HG03342 (cell line): ENCODE data around the gene CISH.

Source experiments
- ATAC-seq: cut with Tn5 transposase; IDR thresholded peaks from one replicate; pipeline ENCODE4 v1.9.1; 2021; ENCODE audit warnings: mild to moderate bottlenecking, moderate library complexity; ENCODE audit not compliant: unreplicated experiment

Gene CISH

GRCh38 chr3:50615190-50615589 is 3.6 kb upstream of the CISH start:
- ATAC-seq: no peak

DNA sequence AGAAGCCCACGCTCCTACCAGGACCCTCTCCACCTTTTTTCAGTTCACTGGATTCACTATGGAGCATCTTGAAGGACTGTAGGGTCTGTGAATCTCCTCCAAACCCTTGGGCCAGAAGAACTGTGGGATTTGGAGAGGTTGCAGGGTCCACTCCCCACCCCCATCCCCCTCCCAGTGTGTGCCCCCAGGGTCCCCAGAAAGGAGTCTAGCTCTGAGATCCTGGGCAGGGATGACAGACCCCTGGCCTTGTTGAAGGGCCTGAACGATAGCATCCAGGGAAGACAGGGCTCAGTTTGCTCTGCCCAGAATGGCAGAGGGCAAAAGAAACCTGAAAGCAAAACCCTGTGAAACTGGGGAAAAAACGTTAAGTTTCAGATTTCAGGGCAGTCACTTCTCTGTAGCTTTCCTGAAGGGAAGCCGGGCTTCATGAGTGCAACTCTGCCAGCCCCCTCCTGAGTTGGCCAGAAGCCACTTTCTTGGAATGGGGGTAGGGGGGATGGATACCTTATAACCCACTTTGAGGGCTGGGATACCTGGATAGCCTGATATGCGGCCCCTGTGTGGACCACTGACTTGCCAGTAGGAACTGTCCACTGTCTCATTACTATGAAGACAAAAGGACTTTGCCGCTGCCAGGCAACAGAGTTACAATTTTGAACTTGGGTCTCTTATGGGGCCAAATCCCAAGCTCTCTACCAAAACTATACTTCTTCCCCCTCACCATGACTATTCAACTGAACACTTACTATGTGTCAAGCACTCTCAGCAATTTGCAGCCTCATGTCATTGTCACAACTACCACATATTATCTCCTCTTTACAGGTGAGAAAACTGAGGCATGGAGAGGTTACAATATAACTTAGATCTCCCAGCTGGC is 1.6 kb upstream of the CISH start:
- no peak for ATAC-seq

- ATAC-seq: no peak
Observed at GRCh38 chr3:50612234-50612882, 784 bp upstream of the CISH start.

DNA sequence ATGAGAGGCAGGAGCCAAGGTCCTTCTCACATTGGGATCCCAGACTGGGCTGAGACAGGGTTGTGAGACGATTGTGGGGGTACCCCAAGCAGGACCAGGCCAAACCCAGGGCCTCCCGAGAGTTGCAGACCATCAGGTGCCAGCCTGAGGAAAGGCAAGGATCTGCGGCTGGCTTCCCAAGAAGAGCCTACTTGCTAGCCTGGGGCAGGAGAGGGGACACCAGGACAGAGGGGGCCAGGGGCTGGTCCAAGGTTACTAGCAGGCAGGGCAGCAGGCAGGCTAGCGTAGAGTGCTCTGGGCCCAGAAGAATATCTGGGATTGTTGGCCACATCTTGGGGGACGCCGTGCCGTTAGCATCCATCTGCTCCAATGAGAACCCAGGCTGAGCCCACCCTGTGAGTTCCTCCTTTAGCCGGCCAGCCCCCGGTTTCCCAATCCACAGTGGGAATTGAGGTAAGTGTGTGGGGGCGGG is 546 bp downstream of the CISH start:
- no peak for ATAC-seq

GRCh38 chr3:50610181-50610971 is 1.2 kb downstream of the CISH start:
- no peak for ATAC-seq

GRCh38 chr3:50609763-50610085 is 1.9 kb downstream of the CISH start:
- ATAC-seq: no peak

GRCh38 chr3:50609071-50609762 is 2.4 kb downstream of the CISH start:
- no peak for ATAC-seq

- no peak for ATAC-seq
Observed at GRCh38 chr3:50608278-50608677, 3.3 kb downstream of the CISH start.

DNA sequence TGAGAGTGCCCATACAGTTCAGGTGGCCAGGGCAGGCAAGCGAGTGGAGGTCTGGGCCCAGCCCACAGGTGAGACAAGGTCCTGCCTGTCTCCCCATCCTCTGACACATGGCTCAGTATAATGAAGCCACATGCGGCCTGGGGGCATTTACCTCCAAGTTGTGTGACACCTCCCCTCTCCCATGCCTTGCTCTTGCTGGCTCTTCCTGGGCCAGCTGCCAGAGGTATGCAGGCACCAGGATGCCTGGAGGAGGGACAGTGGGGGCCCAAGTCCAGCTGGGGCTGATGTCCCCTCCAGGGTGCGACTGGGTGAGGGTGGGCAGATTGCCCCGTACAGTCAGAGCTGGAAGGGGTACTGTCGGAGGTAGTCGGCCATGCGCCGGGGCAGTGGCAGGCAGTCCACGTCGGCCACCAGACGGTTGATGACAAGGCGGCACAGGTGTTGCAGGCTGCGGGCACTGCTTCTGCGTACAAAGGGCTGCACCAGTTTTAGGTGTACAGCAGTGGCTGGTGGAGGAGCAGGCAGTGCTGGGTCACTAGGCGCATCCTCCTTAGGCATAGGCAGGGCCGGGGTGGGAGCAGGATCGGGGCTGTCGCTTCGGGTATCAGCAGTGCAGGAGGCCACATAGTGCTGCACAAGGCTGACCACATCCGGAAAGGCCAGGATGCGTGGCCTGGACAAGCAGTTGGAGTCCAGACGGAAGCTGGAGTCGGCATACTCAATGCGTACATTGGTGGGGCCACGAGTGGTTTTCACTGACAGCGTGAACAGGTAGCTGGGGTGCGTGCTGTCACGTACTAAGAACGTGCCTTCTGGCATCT is 4.1 kb downstream of the CISH start:
- ATAC-seq: no peak

DNA sequence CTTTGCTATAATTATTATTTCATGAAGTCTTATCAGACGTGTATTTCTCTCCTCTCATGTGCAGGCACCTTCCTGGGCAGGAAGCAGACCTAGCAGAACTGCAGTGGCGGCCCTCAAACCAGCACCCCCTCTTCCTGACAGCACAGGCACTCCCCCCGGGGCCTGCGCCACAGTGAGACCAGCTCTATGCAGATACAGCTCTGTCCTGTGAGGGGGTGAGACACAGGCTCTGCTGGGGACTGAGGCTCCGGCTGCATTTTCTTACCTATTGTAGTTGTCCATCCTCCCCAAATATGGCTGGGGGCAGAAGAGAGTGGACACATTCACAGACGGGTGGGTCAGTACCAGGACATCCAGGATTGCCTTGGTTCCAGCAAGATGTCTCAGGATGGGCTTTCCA is 5.0 kb downstream of the CISH start:
- ATAC-seq: no peak

DNA sequence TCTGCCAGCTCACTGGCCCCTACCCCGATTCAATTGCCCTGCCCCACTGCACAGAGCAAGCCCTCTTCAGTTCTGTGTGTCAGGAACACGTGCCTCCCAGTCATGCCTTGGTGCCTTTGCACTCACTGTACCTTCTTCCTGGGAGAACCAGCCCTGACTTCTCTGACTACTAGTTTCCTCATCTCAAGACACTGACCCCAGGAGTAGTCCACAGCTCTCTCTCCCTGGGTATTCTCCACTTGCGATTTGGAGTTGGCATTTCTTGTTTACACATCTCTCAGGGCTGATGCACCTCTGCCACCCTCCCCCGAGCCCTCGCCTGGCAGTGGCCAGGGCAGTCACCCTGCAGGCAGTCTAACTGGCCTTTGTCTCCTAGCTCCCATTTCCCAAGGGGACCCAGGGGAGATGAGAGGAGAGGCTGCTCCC is 5.7 kb downstream of the CISH start:
- ATAC-seq: no peak

DNA sequence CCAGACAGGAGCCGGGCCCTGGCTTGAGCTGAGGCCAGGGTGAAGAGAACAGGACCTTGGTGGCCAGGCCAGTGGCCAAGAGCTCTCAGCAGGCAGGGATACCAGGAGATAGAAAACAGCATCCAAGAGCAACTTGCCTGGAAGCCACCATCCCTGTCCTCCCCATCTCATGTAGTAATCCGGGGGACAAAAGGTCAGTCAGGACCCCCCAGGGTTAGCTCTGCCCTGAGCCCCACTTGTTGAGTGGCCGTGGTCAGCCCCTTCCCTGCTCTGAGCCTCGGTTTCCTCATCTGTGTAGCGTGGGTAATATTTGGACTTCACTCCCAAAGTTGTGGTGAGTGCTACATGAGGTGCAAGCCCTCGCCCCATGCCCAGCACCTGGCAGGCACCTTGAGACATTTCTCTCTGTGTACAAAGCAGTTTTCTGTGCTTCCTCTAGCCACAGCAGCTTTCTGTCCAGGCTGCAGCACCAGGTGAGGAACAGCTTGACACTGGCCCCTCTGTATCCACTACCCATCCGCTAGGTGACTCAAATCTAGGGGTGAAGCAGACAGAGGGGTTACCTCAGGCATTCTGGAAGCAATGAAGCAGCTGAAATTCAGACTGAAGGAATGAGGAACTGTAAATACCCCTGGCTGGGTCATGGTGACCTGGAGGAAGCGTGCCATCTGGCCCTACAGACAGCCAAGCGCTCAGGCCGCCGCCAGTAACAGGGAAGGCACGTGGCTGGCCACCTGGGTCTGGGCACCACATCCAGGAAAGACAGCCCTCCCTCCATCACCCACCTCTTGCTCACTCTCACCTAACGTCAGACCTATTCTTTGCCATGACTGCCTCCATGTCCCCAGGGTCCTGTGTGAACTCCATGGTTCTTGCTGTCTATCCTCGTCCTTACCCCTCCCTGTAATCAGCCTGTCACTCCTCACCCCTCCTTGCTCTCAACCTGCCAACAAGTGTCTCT is 6.7 kb downstream of the CISH start:
- no peak for ATAC-seq

GRCh38 chr3:50604110-50604621 is 7.4 kb downstream of the CISH start:
- no peak for ATAC-seq

DNA sequence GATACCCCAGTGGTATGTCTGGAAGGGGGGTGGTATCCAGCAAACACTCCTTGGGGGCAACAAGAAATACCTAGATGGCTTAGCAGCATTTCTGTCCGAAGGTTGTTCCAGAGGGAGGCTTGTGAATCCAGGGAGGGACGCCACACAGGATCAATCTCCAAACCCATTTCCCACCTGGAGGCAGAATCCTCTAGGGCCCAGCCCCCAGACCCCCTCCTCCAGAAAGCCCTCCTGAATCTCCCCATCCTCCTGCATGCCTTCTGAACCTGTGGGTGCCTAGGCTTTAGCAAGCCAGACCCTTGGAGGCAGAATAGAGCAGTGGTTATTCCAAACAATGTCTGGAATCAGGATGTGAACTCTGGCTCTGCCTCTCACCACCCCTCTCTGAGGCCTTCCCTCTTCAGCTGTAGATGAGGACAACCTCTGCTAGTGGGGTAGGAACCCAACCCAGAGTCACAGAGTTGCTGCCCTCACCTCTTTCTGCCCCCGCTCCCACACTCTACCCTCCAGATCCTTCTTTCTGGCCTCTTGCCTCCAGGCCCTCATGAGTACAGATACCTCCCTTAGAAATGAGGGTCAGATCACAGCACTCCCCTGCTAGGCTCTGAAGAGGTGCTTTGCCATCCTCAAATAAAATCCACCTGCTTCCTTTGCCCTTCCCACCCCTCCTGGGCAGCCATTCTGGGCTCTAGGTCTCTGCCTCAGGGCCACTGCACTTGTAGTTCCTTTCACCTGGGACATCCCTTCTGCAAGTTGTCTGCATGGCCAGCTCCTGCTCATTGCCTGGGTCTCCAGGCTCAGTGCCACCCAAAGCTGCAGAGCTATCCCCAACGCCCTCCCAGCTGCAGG is 8.1 kb downstream of the CISH start:
- no peak for ATAC-seq

GRCh38 chr3:50602595-50603191 is 8.9 kb downstream of the CISH start:
- no peak for ATAC-seq

GRCh38 chr3:50600841-50601591 is 10.6 kb downstream of the CISH start:
- ATAC-seq: peak; percentile 65
